Activated T-cell treated with anti-CD3 and anti-CD28 coated beads, Interleukin-2, amount 50 U/mL, for 72 hours (primary cell): ENCODE measurements around the gene ZC3HAV1L. TPM values are rescaled to one million over a fixed set of nuclear protein-coding genes. Genes with fewer than 3 reads are reported as not detected.
"Not testable (repeated sequence)": the region's sequence is repeated elsewhere in the genome, so short reads cannot be mapped to it uniquely, and the experiment has no call there.

Experiments
- ATAC-seq, 2 donors: fragments of 150-1000 bp; cut with Tn5 transposase; replicated peaks in 1 of 2; 2 replicates each; pipeline ENCODE4 v1.10.0; 2021; ENCODE audit warnings: moderate library complexity in 2 of 2, mild to moderate bottlenecking in 1 of 2
- DNase-seq, 2 donors: peaks; one replicate each; pipeline ENCODE4 v3.0.0; 2021 to 2022; ENCODE audit warnings: mixed read lengths in 1 of 2
- H3K27ac Mint-ChIP-seq: one replicate; pipeline ENCODE4 v1.8.0; 2022; ENCODE audit warnings: mild to moderate bottlenecking, moderate library complexity, mixed read lengths
- H3K27me3 Mint-ChIP-seq: one replicate; pipeline ENCODE4 v1.8.0; 2022; ENCODE audit warnings: low read depth, mixed read lengths
- H3K36me3 Mint-ChIP-seq, 2 donors: one replicate each; pipeline ENCODE4 v1.8.0; 2022; ENCODE audit warnings: mixed read lengths in 2 of 2, mild to moderate bottlenecking in 1 of 2; ENCODE audit not compliant: insufficient read depth in 2 of 2
- H3K4me1 Mint-ChIP-seq: one replicate; pipeline ENCODE4 v1.8.0; 2022; ENCODE audit warnings: low read depth, mixed read lengths
- H3K4me3 Mint-ChIP-seq, 2 donors: one replicate each; pipeline ENCODE4 v1.8.0; 2022; ENCODE audit warnings: mild to moderate bottlenecking in 2 of 2, mixed read lengths in 2 of 2, moderate library complexity in 2 of 2
- H3K9me3 Mint-ChIP-seq, 2 donors: one replicate each; pipeline ENCODE4 v1.8.0; 2022; ENCODE audit warnings: mixed read lengths in 2 of 2
- total RNA-seq, 2 donors: library from RNA; stranded (reverse); gene quantifications; one replicate each; pipeline ENCODE4 v1.2.3, GENCODE V29; 2022

ZC3HAV1L gene, protein sequence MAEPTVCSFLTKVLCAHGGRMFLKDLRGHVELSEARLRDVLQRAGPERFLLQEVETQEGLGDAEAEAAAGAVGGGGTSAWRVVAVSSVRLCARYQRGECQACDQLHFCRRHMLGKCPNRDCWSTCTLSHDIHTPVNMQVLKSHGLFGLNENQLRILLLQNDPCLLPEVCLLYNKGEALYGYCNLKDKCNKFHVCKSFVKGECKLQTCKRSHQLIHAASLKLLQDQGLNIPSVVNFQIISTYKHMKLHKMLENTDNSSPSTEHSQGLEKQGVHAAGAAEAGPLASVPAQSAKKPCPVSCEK
- 1 to 10 TPM; 6.3 to 9.8 TPM for total RNA-seq

DNA sequence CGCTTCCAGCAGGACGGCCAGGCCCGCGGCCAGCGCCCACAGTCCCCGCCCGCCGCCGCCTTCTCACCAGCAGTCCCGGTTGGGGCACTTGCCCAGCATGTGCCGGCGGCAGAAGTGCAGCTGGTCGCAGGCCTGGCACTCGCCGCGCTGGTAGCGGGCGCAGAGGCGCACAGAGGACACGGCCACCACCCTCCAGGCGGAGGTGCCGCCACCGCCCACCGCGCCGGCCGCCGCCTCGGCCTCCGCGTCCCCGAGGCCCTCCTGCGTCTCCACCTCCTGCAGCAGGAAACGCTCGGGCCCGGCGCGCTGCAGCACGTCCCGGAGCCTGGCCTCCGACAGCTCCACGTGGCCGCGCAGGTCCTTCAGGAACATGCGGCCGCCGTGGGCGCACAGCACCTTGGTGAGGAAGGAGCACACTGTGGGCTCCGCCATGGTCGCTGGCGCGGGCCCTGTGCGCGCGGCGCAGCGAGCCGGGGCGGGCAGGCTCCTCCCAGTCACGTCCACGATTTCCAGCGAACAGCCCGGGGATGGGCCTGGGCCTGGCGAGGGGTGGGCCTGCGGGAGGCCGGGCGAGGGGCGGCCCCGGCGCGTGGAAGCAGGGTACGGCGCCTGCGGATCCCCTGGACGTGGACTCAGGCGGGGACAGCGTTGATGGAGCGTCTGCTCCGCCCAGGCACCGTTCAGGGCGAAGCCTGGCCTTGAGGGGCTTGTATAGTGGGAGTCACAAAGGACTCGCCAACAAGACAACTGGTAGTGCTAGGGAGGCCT lies at the start of gene ZC3HAV1L:
Gene ZC3HAV1L, minus strand, starts transcription at position 457 of the 768 bp plus-strand sequence. Its CDS starts 25 bp downstream, at position 432.
- H3K27ac Mint-ChIP-seq: peak within 1 kb of the TSS; percentile 34
- peaks cover 29% of the 10 kb centered on the region for H3K4me1 Mint-ChIP-seq
- H3K4me3 Mint-ChIP-seq: peak within 1 kb of the TSS; percentile 79 to 84
- peaks cover 0 to 5% of the 10 kb centered on the region in 2 donors for H3K36me3 Mint-ChIP-seq
- DNase-seq (peak; percentile 64 to 67), ATAC-seq (peak; percentile 82 to 83)
- no peaks in the 10 kb centered on the region for H3K9me3 Mint-ChIP-seq
- H3K27me3 Mint-ChIP-seq: peaks cover 7% of the 10 kb centered on the region

DNA sequence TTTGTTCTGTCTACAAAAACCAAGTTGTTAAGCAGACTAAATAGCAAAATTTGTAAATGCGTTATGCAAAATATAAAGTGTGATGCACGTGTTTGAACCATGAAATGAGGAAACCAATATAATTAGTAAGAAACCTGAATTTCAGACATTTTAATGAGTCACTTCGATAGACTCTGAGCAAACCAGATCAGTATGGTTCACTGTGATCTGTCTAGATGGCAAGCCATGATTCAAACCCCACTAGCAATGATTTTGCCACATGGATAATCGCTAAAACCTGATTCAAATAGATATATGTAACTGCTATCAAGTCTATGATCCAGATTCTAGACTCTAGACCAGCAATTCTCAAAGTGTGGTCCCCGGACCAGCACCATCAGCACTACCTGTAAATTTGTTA lies 48.9 kb upstream of the ZC3HAV1L start:
- ATAC-seq (peak; percentile 62 to 66), DNase-seq (no peak)
- Mint-ChIP-seq H3K9me3 (peaks cover 5 to 11% of the 10 kb centered on the region in 2 donors), H3K4me3 (peak overlapping the region; percentile 66 to 82), H3K27me3 (no peaks in the 10 kb centered on the region), H3K4me1 (peaks cover 94% of the 10 kb centered on the region), H3K27ac (peak overlapping the region; percentile 97), H3K36me3 (peaks cover 42 to 76% of the 10 kb centered on the region in 2 donors)

DNA sequence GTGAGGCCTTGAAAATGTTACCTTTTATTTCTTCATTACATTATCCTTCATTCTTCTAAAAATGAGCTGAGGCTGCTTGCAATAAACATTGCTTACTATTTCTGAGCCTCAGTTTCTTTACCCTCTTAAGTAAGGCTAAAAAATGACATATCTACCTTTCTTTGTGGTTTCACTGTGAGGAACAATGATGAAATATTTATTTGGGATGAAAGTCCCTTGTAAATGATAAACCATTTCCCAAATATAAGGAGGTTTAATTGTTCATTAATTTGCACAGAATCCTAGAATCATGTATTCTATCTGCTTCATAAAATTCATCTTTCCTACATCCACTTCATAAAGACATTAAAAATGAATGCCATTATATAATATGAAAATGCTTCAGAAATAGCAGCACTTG lies 45.7 kb upstream of the ZC3HAV1L start:
- H3K4me3 Mint-ChIP-seq: peak overlapping the region in 1 of 2 donors; percentile 71
- peaks cover 79% of the 10 kb centered on the region for H3K4me1 Mint-ChIP-seq
- H3K9me3 Mint-ChIP-seq: peaks cover under 1 to 1% of the 10 kb centered on the region in 2 donors
- peaks cover 28 to 62% of the 10 kb centered on the region in 2 donors for H3K36me3 Mint-ChIP-seq
- H3K27ac Mint-ChIP-seq: peak overlapping the region; percentile 34
- ATAC-seq (no peak), DNase-seq (no peak)
- no peaks in the 10 kb centered on the region for H3K27me3 Mint-ChIP-seq

DNA sequence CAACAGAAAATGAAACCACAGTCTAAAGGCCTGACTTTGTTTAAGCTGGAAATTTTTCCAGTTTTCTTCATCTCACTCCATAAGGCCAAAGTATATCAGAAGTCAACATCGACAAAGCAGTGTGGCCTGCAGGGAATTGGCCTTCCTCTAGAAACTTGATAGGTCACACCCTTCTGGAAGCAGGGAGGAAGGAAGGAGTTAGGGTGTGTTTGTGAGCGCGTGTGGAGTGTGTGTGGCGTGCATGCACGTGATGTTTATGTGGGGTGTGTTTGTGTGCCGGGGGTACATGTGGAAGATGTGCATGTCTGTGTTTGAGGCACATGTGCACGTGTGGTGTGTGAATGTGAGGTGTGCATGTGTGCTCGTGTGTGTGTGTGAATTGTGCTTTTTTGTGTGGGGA lies 45.1 kb upstream of the ZC3HAV1L start:
- DNase-seq (no peak), ATAC-seq (no peak)
- no peaks in the 10 kb centered on the region for H3K27me3 Mint-ChIP-seq

DNA sequence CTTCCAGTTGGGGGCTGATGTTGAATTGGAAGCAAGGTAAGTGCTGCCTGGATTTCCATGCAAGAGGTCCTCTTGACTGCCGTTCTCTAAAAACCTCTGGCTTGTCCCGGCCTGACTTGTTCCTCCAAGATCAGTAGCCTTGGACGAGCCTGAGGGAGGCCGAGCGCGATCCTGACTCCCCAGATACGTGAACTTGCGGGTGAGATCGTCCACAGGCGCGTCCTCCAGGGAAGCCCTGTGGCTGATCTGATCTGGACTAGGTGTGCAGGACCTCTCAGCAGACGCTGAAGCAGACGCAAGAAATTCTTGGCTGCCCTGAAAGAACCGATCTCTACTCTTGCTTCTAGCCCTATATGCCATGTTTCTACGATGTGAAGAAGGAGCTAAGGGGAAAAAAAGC lies 44.0 kb upstream of the ZC3HAV1L start:
- DNase-seq (no peak), ATAC-seq (no peak)
- H3K4me3 Mint-ChIP-seq: peak overlapping the region in 1 of 2 donors; percentile 31
- peaks cover 22 to 59% of the 10 kb centered on the region in 2 donors for H3K36me3 Mint-ChIP-seq
- no peaks in the 10 kb centered on the region for H3K27me3 Mint-ChIP-seq
- H3K9me3 Mint-ChIP-seq: no peaks in the 10 kb centered on the region
- H3K4me1 Mint-ChIP-seq: peaks cover 73% of the 10 kb centered on the region
- H3K27ac Mint-ChIP-seq: peak overlapping the region; percentile 59

More for the DNA sequence above, 45.1 kb upstream of the ZC3HAV1L start:
- H3K4me1 Mint-ChIP-seq: peaks cover 77% of the 10 kb centered on the region
- peak overlapping the region; percentile 31 to 71 for H3K4me3 Mint-ChIP-seq
- H3K27ac Mint-ChIP-seq: peak overlapping the region; percentile 59
- H3K9me3 Mint-ChIP-seq: no peaks in the 10 kb centered on the region
- H3K36me3 Mint-ChIP-seq: peaks cover 24 to 60% of the 10 kb centered on the region in 2 donors

DNA sequence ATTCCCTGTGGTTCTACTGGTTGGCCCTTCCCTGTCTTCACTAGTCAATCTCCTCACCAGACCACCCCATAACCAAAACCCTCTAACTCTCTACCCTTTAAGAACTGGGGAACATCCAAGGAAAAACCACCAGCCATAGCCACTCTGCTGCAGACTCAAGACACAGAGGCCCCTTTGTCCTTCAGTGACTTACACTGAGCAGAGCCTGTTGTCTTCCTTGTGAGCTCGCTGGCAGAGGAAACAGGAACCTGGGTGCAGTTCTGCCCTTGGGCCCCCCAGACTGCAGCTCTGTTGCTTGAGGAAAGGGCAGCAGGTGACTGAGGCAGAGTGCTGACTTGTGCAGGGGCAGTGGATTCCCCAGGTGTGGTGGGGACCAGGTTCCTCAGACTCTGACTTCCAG lies 43.1 kb upstream of the ZC3HAV1L start:
- Mint-ChIP-seq H3K27ac (peak overlapping the region; percentile 59), H3K4me3 (no peak overlapping the region)

DNA sequence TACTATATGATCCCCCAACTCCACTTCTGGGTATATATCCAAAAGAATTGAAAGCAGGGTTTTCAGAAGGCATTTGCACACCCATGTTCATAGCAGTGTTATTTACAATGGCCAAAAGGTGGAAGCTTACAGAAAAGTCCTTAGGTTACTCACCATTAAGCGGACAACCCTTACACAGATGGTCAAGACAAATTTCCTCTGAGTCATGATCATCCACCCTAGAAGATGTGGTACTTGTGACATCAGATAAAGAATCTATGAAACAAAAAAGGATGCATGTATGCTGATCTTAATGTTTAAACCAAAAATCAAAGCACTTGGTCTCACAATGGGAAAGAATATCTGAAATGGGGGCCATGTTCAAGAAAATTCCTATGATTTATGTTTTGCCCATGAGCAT lies 42.6 kb upstream of the ZC3HAV1L start:
- H3K4me3 Mint-ChIP-seq: no peak overlapping the region
- ATAC-seq (no peak), DNase-seq (no peak)
- no peaks in the 10 kb centered on the region for H3K9me3 Mint-ChIP-seq
- peak overlapping the region; percentile 59 for H3K27ac Mint-ChIP-seq
- H3K4me1 Mint-ChIP-seq: peaks cover 66% of the 10 kb centered on the region
- no peaks in the 10 kb centered on the region for H3K27me3 Mint-ChIP-seq
- peaks cover 22 to 55% of the 10 kb centered on the region in 2 donors for H3K36me3 Mint-ChIP-seq

More for the DNA sequence above, 43.1 kb upstream of the ZC3HAV1L start:
- H3K27me3 Mint-ChIP-seq: no peaks in the 10 kb centered on the region
- peaks cover 67% of the 10 kb centered on the region for H3K4me1 Mint-ChIP-seq
- H3K9me3 Mint-ChIP-seq: no peaks in the 10 kb centered on the region
- DNase-seq: no peak
- peaks cover 21 to 57% of the 10 kb centered on the region in 2 donors for H3K36me3 Mint-ChIP-seq
- no peak for ATAC-seq

DNA sequence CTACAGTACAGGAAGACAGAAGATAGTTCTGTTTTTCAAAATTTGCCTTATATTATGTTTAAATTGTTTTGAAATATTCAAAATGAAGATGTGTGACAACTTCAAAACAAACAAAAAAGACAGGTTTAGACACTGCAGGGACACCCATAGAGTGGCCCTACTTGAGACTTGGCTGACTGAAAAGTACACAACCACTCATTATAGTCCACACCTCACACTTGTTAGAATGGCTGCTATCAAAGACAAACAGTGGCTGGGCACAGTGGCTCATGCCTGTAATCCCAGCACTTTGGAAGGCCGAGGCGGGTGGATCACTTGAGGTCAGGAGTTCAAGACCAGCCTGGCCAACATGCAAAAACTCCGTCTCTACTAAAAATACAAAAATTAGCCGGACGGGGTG lies 41.9 kb upstream of the ZC3HAV1L start:
- peaks cover 61% of the 10 kb centered on the region for H3K4me1 Mint-ChIP-seq
- ATAC-seq, H3K27me3 Mint-ChIP-seq, H3K4me3 Mint-ChIP-seq, DNase-seq, H3K9me3 Mint-ChIP-seq: not testable (repeated sequence)
- H3K36me3 Mint-ChIP-seq: peaks cover 20 to 50% of the 10 kb centered on the region in 2 donors
- H3K27ac Mint-ChIP-seq: peak overlapping the region; percentile 75

DNA sequence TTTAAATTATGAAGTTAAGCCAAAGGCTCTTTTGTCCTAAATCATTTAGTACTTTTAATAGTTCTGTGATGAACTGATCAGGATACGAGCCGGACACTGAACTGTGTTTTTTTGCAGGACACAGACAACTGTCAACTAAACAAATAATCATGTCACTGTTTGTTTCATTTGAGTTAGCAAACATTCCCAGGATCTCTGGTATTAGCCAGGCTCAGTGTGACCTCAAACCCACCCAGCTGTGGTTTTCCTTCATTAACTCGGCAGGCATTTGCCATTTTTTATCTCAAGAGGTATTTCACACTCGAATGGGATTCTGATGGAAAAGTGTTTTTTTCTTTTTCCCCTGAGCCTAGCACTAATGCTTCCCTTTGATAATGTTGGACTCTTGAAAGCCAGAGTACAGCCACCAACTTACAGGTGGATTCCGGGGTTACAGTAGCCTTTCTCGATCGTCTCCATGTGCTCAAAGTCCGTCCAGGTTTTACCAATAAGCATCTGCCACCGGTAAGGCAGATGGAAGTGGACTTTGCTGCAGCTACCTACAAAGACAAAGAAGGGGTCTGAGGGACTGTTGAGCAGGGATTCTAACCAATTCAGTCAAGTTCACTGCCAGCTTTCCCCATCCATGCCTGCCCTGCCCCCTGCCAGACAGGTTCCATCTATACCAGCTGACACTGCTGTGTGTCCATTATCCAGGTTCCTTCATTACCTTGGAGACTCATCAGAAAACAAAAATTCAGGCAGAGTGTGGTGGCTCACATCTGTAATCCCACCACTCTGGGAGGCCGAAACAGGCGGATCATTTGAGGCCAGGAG lies 40.2 kb upstream of the ZC3HAV1L start:
- peaks cover 22 to 55% of the 10 kb centered on the region in 2 donors for H3K36me3 Mint-ChIP-seq
- no peak overlapping the region for H3K4me3 Mint-ChIP-seq
- DNase-seq (no peak), ATAC-seq (no peak)
- H3K27ac Mint-ChIP-seq: peak overlapping the region; percentile 87
- H3K4me1 Mint-ChIP-seq: peaks cover 61% of the 10 kb centered on the region
- no peaks in the 10 kb centered on the region for H3K27me3 Mint-ChIP-seq
- no peaks in the 10 kb centered on the region for H3K9me3 Mint-ChIP-seq

DNA sequence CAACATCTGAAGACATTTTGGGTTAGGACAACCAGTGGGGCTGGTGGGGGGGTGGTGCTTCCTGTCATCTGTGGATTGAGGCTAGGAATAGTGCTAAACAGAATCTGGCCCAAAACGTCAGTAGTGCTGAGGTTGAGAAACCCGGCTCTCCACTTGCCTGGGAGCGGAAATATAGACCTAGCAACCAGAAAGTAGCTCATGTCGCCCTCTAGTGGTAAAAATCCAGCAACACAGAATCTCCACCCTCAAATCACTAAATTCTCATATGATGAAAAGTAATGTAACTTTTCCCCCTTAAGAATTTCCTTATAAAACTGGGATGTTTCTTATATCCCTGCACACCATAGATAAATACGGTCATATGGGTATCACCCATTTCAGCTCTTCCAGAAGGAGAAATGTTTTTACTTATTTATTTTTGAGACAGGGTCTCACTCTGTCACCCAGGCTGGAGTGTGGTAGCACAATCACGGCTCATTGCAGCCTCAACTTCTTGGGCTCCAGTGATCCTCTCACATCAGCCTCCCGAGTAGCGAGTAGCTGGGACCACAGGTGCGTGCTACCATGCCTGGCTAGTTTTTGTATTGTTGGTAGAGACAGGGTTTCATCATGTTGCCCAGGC lies 39.3 kb upstream of the ZC3HAV1L start:
- Mint-ChIP-seq H3K27ac (peak overlapping the region; percentile 87), H3K4me1 (peaks cover 52% of the 10 kb centered on the region), H3K4me3 (peak overlapping the region; percentile 6 to 22), H3K27me3 (no peaks in the 10 kb centered on the region), H3K36me3 (peaks cover 19 to 46% of the 10 kb centered on the region in 2 donors), H3K9me3 (no peaks in the 10 kb centered on the region)
- peak; percentile 63 to 70 for DNase-seq
- ATAC-seq: peak; percentile 80 to 83

DNA sequence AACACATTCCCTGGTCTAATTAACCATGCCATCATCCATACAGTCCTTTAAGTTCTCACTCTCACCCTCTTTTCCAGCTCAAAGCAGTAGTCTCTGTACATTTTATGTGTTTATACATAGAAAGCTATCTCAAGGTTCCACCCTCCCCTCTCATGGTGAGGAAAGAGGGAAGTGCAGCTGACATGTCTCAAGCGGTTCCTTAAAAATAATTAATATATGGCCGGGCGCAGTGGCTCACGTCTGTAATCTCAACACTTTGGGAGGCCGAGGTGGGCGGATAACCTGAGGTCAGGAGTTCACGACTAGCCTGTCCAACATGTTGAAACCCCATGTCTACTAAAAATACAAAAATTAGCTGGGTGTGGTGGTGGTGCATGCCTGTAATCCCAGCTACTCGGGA lies 37.0 kb upstream of the ZC3HAV1L start:
- ATAC-seq (no peak), DNase-seq (no peak)
- Mint-ChIP-seq H3K27me3 (no peaks in the 10 kb centered on the region), H3K27ac (peak overlapping the region; percentile 98), H3K36me3 (peaks cover 21 to 42% of the 10 kb centered on the region in 2 donors), H3K9me3 (no peaks in the 10 kb centered on the region), H3K4me3 (peak overlapping the region; percentile 5 to 77), H3K4me1 (peaks cover 51% of the 10 kb centered on the region)

DNA sequence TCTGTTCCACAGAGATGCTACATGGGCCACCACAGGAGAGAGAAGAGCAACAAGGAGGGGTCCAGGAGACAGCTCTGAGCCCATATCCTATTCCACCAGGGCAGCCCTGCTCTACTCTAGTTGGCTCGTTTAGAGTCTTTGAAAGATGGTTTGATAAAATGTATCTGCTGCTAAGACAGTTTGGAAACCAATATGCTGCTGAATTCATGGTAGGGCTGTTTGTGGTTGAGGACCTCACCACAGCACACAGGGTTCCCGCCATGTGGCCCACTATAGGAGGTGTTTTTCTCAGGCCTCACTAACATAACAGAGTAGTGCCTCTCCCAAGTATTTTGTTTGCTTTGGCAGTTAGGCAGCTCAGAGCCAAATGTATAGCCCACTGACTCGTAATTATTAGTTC lies 35.8 kb upstream of the ZC3HAV1L start:
- Mint-ChIP-seq H3K4me1 (peaks cover 56% of the 10 kb centered on the region), H3K36me3 (peaks cover 23 to 47% of the 10 kb centered on the region in 2 donors), H3K4me3 (peak overlapping the region in 1 of 2 donors; percentile 49), H3K9me3 (no peaks in the 10 kb centered on the region), H3K27me3 (no peaks in the 10 kb centered on the region), H3K27ac (peak overlapping the region; percentile 98)
- ATAC-seq: no peak
- no peak for DNase-seq
